Right forelimb (tissue), 1 donor: ENCODE data around the gene TUBB4A.

Experiments
- DNase-seq: peaks from one replicate; pipeline ENCODE4 v3.0.0-alpha.2; 2018

The TUBB4A gene

GRCh38 chr19:6491802-6492592, 10.1 kb downstream of the TUBB4A start:
- DNase-seq = no peak

- DNase-seq = no peak
These were observed 12.0 kb downstream of the TUBB4A start for GRCh38 chr19:6490134-6490533.

- DNase-seq = no peak
These were observed 12.6 kb downstream of the TUBB4A start for GRCh38 chr19:6489278-6490061.

- DNase-seq = no peak
These were observed 17.3 kb downstream of the TUBB4A start for GRCh38 chr19:6484831-6485230.

GRCh38 chr19:6484230-6484629, 17.9 kb downstream of the TUBB4A start:
- no peak for DNase-seq

- DNase-seq = no peak
These were observed 18.9 kb downstream of the TUBB4A start for GRCh38 chr19:6483235-6483634.

- no peak for DNase-seq
These were observed 19.8 kb downstream of the TUBB4A start for GRCh38 chr19:6482343-6482686.

GRCh38 chr19:6481541-6482342, 20.4 kb downstream of the TUBB4A start, which contains the start of gene DENND1C:
Gene DENND1C, minus strand, starts transcription at chr19:6481787. Its CDS starts 92 bp downstream, at chr19:6481695.
- no peak for DNase-seq

GRCh38 chr19:6480848-6481415, 21.2 kb downstream of the TUBB4A start:
- no peak for DNase-seq

- no peak for DNase-seq
These were observed 22.2 kb downstream of the TUBB4A start for GRCh38 chr19:6479836-6480398.

GRCh38 chr19:6478815-6479214, 23.3 kb downstream of the TUBB4A start:
- DNase-seq = no peak

GRCh38 chr19:6476896-6477431, 25.1 kb downstream of the TUBB4A start:
- DNase-seq = no peak

GRCh38 chr19:6476155-6476895, 25.8 kb downstream of the TUBB4A start:
- peak; percentile 58 for DNase-seq

- DNase-seq = no peak
These were observed 26.6 kb downstream of the TUBB4A start for GRCh38 chr19:6475321-6476108.

- DNase-seq = no peak
These were observed 28.5 kb downstream of the TUBB4A start for GRCh38 chr19:6473647-6474046.

GRCh38 chr19:6472713-6473112, 29.4 kb downstream of the TUBB4A start:
- DNase-seq = no peak

GRCh38 chr19:6471076-6471475, 31.0 kb downstream of the TUBB4A start:
- DNase-seq = no peak

- no peak for DNase-seq
These were observed 31.9 kb downstream of the TUBB4A start for GRCh38 chr19:6470173-6470572.

- DNase-seq = no peak
These were observed 34.7 kb downstream of the TUBB4A start for GRCh38 chr19:6467384-6467783.

- DNase-seq = no peak
These were observed 35.4 kb downstream of the TUBB4A start for GRCh38 chr19:6466526-6467248.
